GM12892 (cell line): ENCODE results near the gene MYLK.

ENCODE experiments used
- POLR2A ChIP-seq: IDR thresholded peaks from 2 replicates; pipeline ENCODE4 v1.6.1; 2011; ENCODE audit warnings: low read depth, low read length, control low read depth
- TAF1 ChIP-seq: IDR thresholded peaks from 2 replicates; pipeline ENCODE4 v1.6.1; 2011; ENCODE audit warnings: low read depth, mild to moderate bottlenecking, control low read depth, low read length, borderline replicate concordance

DNA sequence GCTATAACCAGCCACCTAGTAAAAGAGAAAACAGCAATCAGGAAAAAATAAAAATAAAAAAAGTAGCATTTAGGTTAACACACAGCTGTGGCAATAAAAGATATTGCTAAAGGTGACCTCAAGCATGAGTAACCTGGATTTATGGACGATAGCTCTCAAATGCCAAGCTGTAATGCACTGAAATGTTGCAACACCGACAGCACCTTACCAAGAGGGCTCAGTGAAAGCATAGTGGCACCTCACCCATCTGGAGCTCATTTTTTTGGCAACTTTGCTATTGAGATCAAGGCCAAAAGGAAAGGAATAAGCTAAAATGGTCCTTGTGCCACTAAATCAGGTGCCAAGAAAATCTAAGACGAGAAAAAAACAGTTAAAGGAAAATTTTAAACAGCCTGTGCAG is 301.8 kb downstream of the MYLK start:
- TF ChIP-seq POLR2A: no peak
- no peak for TF ChIP-seq TAF1
